GM18498 (cell line): ENCODE results near the gene GOLGA6A.
"Not testable (repeated sequence)": the region's sequence is repeated elsewhere in the genome, so short reads cannot be mapped to it uniquely, and the experiment has no call there.

Experiments
- ATAC-seq: cut with Tn5 transposase; IDR thresholded peaks from one replicate; pipeline ENCODE4 v1.9.1; 2021; ENCODE audit warnings: mild to moderate bottlenecking, moderate library complexity; ENCODE audit not compliant: unreplicated experiment

Gene GOLGA6A

GRCh38 chr15:74108111-74108510, 25.8 kb upstream of the GOLGA6A start:
- ATAC-seq, result no peak

GRCh38 chr15:74099963-74100733, 17.8 kb upstream of the GOLGA6A start:
- ATAC-seq, result peak; percentile 89

DNA sequence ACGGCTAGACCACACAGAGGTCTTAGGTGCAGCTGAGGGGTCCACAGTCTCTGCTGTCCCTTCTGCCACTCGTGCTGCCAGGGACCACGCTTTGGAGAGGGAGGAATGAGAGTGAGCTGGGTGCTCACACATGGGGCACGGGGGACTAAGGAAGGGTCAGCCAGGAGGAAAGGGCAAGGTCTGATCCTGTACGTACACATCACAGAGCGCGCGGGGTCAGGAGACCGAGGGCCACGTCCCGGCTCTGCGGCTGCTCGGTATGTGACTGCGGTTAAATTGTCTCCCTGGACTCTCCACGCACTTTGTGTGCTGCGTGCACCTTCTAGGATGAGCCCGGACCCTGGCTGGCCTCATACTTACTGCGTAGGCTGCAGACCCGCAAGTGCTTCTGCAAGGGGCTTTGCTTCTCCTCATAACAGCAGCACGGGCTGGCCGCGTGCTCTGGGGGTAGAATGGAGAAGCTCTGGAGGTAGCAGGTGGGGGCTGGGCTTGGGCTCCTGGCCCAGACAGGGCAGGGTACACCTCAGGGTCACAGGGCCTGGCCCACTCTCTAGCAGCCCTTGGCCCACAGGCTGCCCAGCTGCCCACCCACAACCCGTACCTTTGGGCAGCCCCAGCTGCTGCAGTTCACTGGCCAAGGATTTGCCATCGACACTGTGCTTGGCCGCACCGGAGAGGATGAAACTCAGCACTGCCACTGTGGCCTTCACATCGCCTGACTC, 14.6 kb upstream of the GOLGA6A start:
- not testable (repeated sequence) for ATAC-seq

DNA sequence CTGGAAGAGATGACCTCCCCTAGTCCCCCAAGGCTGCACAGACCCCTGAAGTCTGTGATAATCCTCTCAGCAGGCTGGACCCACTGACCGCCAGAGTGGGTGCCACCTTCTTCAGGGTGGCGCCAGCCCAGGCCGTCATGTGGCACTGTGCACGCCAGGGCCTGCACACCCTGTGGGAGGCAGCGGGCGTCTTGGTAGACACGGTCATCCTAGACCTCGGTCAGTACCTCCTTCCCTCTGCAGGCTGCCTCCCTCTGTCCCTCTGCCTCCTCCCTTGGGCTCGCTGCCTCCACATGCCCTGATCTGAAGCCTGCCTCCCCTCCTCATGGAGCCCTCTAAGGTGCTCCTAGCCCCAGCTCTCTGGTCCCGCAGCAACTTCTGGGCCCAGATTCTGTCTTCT, 13.3 kb upstream of the GOLGA6A start:
- ATAC-seq, result not testable (repeated sequence)

DNA sequence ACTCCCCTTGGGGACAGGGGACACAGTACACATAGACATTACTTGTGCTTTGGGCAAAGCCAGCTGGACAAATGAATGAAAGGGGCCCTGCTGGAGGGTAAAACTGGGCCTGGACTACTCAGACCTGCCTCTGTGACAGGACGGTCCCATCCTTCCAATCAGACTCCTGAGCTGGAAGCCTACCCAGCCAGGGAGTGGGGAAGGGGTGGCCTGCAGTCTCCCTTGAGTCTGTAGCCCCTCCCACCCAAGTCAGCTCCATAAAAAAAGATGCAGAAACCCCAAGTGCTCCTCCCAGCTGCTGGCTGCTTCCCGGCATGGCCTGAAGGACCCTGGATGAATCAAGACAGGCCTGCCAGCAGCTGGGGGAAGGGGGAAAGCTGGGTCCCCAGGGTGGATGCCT, 12.2 kb upstream of the GOLGA6A start:
- not testable (repeated sequence) for ATAC-seq

GRCh38 chr15:74075781-74076180, 6.6 kb downstream of the GOLGA6A start:
- not testable (repeated sequence) for ATAC-seq

DNA sequence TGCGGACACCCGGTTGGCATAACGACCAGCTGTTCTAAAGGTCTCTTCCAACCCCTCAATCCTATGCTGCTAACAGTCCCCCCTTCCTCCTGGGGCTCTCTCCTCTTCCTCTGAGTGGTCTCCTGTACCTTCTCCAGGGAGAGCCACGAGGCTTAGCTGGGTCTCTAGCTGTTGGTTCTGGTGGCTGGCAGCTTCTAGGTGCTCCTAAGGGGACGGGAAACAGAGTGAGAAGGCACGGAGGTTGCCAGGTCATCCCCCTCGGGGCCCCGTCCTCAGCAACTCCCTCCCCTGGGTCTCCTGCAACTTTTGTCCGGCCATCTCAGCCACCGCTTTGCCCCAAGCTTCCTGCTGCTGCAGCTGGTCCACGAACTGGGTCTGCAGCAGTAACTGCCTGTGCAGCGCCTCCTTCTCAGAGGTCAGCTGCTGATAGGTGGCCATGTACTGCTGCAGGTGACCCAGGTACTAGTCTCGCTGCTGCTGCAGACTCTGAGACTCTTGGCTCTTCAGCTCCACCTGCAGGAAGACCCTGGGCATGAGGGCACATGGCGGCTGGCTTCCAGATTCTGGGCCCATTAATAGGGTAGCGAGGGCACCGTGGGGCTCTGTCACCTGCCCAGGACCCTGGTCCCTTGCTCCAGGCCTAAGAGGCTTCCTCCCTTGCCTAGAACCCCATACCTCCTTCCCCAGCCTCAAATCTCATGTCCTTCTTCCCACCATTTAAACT, 9.6 kb downstream of the GOLGA6A start:
- not testable (repeated sequence) for ATAC-seq

DNA sequence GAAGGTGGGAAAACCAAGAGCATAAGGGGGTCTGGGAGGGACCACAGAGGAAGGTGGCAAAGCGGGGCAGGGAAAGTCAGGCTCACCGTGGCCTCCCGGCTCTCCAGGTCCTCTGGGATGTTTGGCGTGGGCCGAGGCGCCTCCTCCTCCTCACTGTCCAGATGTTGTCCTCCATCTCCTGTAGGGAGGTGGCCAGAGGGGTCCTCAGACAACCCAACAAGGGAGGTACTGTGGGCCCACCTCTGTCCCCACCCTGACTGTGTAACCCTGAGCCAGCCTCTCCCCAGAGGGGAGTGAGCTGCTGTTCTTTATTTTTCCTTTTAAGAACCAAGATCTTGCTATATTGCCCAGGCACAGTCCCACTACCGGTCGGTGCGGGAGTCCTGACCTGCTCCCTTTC, 10.2 kb downstream of the GOLGA6A start:
- ATAC-seq, result not testable (repeated sequence)

DNA sequence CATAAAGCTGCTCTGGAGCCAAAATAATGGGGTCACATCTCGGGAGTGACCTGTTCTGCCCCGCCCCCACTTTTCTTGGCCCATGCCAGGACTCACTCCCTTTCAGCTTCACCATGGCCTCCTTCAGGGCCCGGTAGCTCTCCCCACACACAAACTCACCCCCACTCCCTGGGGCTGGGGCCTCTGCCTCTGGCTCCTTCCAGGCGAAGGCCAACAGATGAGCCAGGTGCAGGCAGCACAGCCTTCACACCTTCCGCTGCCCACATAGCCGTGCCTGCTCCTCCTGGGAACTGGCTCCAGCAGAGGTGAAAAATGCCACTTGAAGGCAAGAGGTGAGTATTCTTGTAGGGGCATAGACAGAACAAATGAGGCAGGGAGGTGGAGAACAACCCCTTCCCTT, 10.7 kb downstream of the GOLGA6A start:
- ATAC-seq, result not testable (repeated sequence)

DNA sequence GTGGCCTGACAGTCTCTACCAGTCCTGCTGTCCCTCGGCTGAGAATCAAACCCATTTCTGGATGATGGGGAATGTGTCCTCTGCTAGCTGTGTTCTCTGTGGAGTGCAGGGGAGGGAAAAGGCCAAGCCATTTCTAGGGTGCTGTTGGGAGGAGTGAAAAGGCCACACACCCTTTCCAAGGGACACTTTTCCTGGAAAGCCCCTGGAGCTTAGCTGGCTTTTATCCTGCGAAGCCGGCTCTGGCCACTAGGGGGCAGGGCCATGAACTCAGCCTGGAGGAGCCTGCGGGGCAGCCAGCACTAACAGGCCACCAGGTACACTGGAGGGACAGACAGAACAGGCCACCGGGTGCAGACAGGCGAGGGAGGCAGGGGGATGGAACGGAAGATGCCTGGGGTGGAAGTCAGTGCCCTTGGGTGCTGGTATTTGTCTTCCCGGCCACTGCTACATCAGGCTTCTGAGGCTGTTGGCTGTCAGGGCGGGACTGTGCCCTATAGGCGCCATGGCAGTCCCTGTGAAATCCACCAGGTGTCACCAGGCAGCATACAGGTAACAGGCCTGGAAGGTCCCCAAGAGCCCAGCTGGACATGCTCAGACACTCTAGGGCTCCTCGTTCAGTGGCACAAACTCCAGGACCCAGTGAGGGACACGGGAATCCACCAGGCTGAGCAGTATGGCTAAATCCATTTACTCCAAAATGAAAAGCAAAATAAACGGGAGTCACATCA, 16.5 kb downstream of the GOLGA6A start:
- ATAC-seq, result peak; percentile 76

GRCh38 chr15:74064822-74065221, 17.5 kb downstream of the GOLGA6A start:
- ATAC-seq, result not testable (repeated sequence)

DNA sequence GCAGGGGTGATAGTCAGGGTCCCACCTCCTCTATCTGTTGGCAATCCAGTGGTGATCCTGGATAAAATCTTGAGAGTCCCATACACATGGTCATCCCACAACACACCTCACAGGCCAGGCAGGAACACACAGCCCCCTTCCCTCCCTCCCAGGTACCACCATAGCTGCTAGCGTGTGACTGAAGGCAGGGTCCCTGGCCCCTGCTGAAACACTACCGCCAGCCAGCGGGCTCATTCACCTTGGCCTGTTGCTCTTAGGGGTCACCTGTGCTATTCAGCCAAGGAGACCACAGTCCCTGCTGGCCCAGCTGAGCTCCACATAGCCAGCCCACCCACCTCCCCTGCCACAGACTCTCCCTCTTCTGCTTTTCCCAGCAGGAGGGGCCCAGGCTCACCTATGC, 18.2 kb downstream of the GOLGA6A start:
- not testable (repeated sequence) for ATAC-seq

GRCh38 chr15:74063425-74064146, 18.8 kb downstream of the GOLGA6A start:
- not testable (repeated sequence) for ATAC-seq

DNA sequence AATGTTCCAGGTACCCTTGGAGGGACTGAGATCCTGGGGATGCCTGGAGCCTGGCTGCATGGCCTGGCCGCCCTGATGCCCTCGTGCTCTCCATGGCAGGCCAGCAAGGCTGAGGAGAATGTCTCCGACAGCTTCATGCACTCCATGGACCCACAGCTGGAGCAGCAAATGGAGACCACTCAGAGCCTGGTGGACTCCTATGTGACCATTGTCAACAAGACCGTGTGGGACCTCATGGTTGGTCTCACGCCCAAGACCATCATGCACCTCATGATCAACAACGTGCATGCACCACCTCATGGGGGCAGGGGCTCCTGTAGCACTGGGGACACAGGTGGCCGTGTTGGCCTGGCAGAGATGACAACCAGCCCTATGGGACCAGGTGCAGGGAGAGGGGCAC, 19.7 kb downstream of the GOLGA6A start:
- ATAC-seq, result no peak

DNA sequence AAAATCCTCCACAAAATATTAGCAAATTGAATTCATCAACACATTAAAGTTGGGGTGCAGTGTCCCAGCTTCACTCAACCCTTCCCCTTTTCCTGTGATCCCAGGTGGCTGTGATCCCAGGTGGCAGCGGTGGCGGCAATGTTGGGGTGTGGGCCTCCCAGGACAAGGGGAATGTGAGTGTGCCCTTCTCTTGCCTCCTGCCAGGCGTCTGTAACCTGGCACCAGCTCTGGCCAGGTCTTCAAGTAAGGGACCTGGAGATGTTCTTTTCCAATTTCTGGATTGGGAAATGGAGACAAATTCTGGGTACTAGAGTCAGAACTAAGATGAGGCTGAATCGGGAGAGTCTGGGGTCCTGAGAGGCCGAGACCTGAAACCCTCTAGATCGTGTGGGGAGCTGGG, 20.1 kb downstream of the GOLGA6A start:
- no peak for ATAC-seq

- no peak for ATAC-seq
Measured at GRCh38 chr15:74060251-74060650, 22.1 kb downstream of the GOLGA6A start.

- ATAC-seq, result not testable (repeated sequence)
Measured at GRCh38 chr15:74059050-74059833, 23.1 kb downstream of the GOLGA6A start.

DNA sequence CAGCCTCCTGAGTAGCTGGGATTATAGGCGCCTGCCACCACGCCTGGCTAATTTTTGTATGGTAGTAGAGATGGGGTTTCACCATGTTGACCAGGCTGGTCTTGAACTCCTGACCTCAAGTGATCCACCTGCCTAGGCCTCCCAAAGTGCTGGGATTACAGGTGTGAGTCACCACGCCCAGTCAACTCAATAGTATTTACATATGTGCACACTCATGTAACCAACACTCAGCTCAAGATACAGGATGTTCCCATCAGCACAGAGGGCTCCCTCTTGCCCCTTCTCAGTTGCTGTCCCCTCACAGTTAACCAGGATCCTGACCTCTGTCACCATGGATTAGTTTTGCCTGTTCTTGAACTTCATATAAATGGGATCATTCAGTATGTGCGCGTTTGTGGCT, 26.0 kb downstream of the GOLGA6A start:
- ATAC-seq, result not testable (repeated sequence)

DNA sequence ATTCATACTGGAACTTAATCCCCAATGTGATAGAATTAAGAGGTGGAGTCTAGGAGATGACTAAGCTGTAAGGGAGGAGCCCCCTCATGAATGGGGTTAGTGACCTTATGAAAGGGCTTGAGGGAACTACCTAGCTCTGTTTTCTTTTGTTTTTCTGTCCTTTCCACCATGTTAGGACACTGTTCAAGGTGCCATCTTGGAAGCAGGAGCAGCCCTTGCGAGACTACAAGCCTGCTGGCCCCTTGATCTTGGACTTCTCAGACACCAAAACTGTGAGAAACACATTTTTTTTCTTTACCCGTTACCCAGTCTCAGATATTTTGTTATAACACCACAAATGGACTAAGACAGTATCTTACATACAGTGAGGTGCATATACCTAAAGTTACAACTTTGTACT, 26.5 kb downstream of the GOLGA6A start:
- no peak for ATAC-seq
